Pancreas (tissue), 10 donors: ENCODE results near the gene BEST1. TPM values are rescaled to one million over a fixed set of nuclear protein-coding genes. Genes with fewer than 3 reads are reported as not detected.

ENCODE experiments used
- ATAC-seq, 4 donors: fragments of 200-7000 bp; cut with Tn5 transposase; one replicate each; pipeline versions ENCODE4 v1.8.0 to v1.9.1; 2020; ENCODE audit warnings: mild to moderate bottlenecking in 4 of 4, moderate library complexity in 4 of 4
- DNase-seq, 6 donors: peaks; one replicate each; pipeline ENCODE4 v3.0.0-alpha.2; 2020
- FAIRE-seq: peaks from 2 replicates; lab custom pipeline; 2012; peaks lifted over from hg19 to GRCh38; lab: Jason Lieb, UNC
- H3K27ac ChIP-seq, 4 donors: fragments of 200-600 bp; sonication (generic); 1 replicate in 3 of 4; 2 replicates in 1 of 4; pipeline versions ENCODE4 v1.5.0 to v1.8.0; 2020
- H3K27me3 ChIP-seq, 4 donors: fragments of 200-600 bp; one replicate each; pipeline ENCODE4 v1.8.0; 2021
- H3K36me3 ChIP-seq, 3 donors: fragments of 200-600 bp; sonication (generic) in 1 of 3; one replicate each; pipeline versions ENCODE4 v1.5.0 to v1.8.0; 2020 to 2021
- H3K4me1 ChIP-seq, 3 donors: fragments of 200-600 bp; one replicate each; pipeline ENCODE4 v1.8.0; 2021
- H3K4me3 ChIP-seq, 4 donors: fragments of 200-600 bp; sonication (generic) in 2 of 4; one replicate each; pipeline versions ENCODE4 v1.5.0 to v1.8.0; 2020 to 2021
- H3K9me3 ChIP-seq, 4 donors: fragments of 200-600 bp; one replicate each; pipeline ENCODE4 v1.8.0; 2021
- WGBS, 2 donors: extraction: QIAGEN DNeasy Blood & Tissue Kit; methylation state at CpG; one replicate each; pipeline ENCODE4 v1.1.7; 2013; 5-methylcytosine and 5-hydroxymethylcytosine counted together
- intact Hi-C, 3 donors: fragments of 100-400 bp; cut with DNase I; formaldehyde crosslinking; loops; one replicate each; pipeline versions ENCODE4 v1.11.1 to v1.14.2; 2022
- polyA plus RNA-seq, 2 donors: library from polyadenylated mRNA; stranded (reverse); fragments of 200-250 nt; gene quantifications; one replicate each; pipeline ENCODE4 v1.2.3, GENCODE V29; 2013
- total RNA-seq, 6 donors: library from RNA; stranded (reverse); fragmentation: NEBNext Ultra II Directional in 4 of 6; extraction: Animal tissue kit (Norgen Biotek cat#: 25700) in 4 of 6; gene quantifications; one replicate each; pipeline versions ENCODE4 v1.2.1 to v1.2.4, GENCODE V29; 2021 to 2023
- TF ChIP-seq, protein P1 (sequence below), 4 donors: fragments of 200-600 bp; sonication (generic) in 3 of 4; IDR thresholded peaks; one replicate each; pipeline versions ENCODE4 v1.5.0 to v1.8.0; 2021; ENCODE audit warnings: antibody characterized with exemption in 4 of 4
- donor health status: healthy with polysubstance abuse.
- donor health status: DM: no; HTN: no; CAD: no; lungs with moderate emphysema.
- donor health status: DM: no; HTN: no; CAD: no.
- donor health status: control.
- donor health status: control.
- donor health status: Bipolar disorder and iron deficiency.
- donor health status: DM: yes; HTN: yes; CAD: no.
- donor health status: DM: no; HTN: no; CAD: no.
- donor health status: DM: no; HTN: no; CAD: no.
- donor health status: DM: yes; HTN: yes; CAD: no.

The BEST1 gene
- total and polyA plus RNA-seq, 8 donors, result 0.43 to 2.4 (median 1.1) TPM

DNA sequence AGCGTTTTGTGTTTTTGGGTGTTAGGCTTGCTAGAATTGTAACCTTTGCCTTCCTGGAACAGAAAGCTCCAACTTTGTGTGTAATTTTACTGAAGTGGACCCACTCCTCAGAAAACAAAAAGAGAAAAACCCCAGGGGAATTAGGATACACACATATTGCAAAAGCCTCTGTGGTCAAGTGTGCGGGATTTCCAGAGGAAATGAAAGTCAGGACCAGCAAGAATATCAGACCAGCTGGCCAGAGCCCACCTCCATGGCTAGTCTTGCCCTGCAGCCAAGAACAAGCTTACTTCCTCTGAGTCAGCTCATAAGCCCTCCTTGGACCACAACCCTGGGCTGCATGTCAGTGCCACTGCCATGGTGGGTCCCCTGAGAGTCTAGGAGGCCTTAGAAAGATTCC is 54.3 kb downstream of the BEST1 start:
- no peaks in the 10 kb centered on the region for H3K9me3 ChIP-seq
- H3K27ac ChIP-seq, result no peak overlapping the region
- intact Hi-C loops, result no loop called here
- FAIRE-seq (no peak), DNase-seq (peak in 1 of 6 donors; percentile 43), ATAC-seq (peak in 2 of 4 donors; percentile 29 to 33)
- no peak overlapping the region for H3K4me3 ChIP-seq
- 74 to 80% methylated on average over 2 of the region's 2 CpGs for whole genome bisulfite sequencing, 2 donors
- peaks cover 0 to 3% (median 0%) of the 10 kb centered on the region in 3 donors for H3K36me3 ChIP-seq
- H3K4me1 ChIP-seq, result peaks cover 9 to 25% (median 22%) of the 10 kb centered on the region in 3 donors
- no peaks in the 10 kb centered on the region for H3K27me3 ChIP-seq
- TF ChIP-seq, protein P1, sequence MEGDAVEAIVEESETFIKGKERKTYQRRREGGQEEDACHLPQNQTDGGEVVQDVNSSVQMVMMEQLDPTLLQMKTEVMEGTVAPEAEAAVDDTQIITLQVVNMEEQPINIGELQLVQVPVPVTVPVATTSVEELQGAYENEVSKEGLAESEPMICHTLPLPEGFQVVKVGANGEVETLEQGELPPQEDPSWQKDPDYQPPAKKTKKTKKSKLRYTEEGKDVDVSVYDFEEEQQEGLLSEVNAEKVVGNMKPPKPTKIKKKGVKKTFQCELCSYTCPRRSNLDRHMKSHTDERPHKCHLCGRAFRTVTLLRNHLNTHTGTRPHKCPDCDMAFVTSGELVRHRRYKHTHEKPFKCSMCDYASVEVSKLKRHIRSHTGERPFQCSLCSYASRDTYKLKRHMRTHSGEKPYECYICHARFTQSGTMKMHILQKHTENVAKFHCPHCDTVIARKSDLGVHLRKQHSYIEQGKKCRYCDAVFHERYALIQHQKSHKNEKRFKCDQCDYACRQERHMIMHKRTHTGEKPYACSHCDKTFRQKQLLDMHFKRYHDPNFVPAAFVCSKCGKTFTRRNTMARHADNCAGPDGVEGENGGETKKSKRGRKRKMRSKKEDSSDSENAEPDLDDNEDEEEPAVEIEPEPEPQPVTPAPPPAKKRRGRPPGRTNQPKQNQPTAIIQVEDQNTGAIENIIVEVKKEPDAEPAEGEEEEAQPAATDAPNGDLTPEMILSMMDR (IDR thresholded peaks at IDR 0.05), result no peak

DNA sequence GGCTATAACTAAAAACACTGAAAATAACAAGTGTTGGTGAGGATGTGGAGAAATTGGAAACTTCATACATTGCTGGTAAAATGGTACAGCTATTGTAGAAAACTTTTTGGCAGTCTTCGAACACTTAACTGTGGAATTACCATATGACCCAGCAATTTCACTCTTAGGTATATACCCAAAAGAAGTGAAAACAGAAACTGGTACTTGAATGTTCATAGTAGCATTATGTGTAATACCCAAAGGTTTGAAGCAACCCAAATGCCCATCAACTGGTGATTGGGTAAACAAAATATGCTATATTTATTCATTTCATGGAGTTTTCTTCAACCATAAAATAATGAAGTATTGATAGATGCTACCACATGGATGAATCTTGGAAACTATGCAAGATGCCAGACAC is 58.0 kb downstream of the BEST1 start:
- H3K9me3 ChIP-seq, result no peaks in the 10 kb centered on the region
- H3K4me1 ChIP-seq, result no peaks in the 10 kb centered on the region
- H3K4me3 ChIP-seq, result no peak overlapping the region
- no peaks in the 10 kb centered on the region for H3K36me3 ChIP-seq
- DNase-seq (no peak), ATAC-seq (no peak), FAIRE-seq (no peak)
- TF ChIP-seq, protein P1 (IDR thresholded peaks at IDR 0.05), result no peak
- H3K27ac ChIP-seq, result no peak overlapping the region
- H3K27me3 ChIP-seq, result no peaks in the 10 kb centered on the region
- 96 to 100% methylated on average over 1 of the region's 1 CpG for WGBS, 2 donors
- intact Hi-C loops, result no loop called here

DNA sequence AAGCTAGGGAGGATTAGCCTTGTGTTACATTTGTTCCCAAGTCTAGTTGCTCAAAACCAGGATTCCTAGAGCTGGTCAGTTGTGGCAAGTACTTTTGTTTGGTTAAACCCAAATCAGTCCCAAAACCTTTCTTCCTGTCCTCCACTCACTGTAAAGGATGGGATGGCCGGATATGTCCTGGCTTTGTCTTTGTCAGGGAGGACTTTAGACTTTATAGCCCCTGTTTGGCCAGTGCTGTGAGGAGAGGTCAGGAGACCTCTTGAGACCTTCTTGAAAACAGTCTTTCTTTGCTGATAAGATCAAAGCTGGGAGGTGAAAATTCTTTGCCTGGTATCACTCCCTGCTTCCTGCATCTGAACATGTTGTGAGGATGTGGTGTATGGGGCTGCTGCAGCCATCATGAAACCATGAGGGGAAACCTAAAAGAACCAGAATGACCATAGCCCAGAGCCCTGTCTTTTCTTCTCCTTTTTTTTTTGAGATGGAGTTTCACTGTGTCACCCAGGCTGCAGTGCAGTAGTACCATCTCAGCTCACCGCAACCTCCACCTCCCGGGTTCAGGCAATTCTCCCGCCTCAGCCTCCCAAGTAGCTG is 60.9 kb downstream of the BEST1 start:
- intact Hi-C loops, result no loop called here
- H3K36me3 ChIP-seq, result no peaks in the 10 kb centered on the region
- H3K27me3 ChIP-seq, result no peaks in the 10 kb centered on the region
- H3K27ac ChIP-seq, result no peak overlapping the region
- no peak for DNase-seq
- H3K4me3 ChIP-seq, result no peak overlapping the region
- TF ChIP-seq, protein P1 (IDR thresholded peaks at IDR 0.05), result no peak
- FAIRE-seq, result no peak
- no peaks in the 10 kb centered on the region for H3K4me1 ChIP-seq
- no peak for ATAC-seq
- WGBS, 2 donors, result 97 to 99% methylated on average over 4 of the region's 4 CpGs
- no peaks in the 10 kb centered on the region for H3K9me3 ChIP-seq

DNA sequence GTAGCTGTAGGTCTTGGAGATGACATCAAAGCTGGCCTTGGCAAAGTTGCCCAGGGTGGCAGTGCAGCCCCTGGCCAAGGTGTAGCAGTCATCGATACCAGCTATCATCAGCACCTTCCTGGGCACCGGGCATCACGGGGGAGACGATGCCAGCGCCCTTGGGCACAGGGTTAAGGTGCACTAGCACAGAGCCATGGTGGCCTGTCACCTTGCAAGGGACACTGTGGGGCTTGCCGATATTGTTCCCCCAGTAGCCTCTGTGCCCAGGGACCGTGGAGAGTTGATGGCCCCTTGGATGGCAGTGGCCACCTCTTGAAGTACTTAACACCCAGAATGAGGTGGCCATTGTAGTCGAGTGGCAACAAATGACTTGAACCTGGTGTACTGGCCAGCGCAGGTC is 61.7 kb downstream of the BEST1 start:
- WGBS, 2 donors, result 96 to 99% methylated on average over 9 of the region's 9 CpGs
- no peak for ATAC-seq
- no peaks in the 10 kb centered on the region for H3K9me3 ChIP-seq
- H3K36me3 ChIP-seq, result no peaks in the 10 kb centered on the region
- H3K4me3 ChIP-seq, result no peak overlapping the region
- no peak overlapping the region for H3K27ac ChIP-seq
- TF ChIP-seq, protein P1 (IDR thresholded peaks at IDR 0.05), result no peak
- H3K4me1 ChIP-seq, result no peaks in the 10 kb centered on the region
- no peak for FAIRE-seq
- intact Hi-C loops, result no loop called here
- no peak for DNase-seq
- no peaks in the 10 kb centered on the region for H3K27me3 ChIP-seq

DNA sequence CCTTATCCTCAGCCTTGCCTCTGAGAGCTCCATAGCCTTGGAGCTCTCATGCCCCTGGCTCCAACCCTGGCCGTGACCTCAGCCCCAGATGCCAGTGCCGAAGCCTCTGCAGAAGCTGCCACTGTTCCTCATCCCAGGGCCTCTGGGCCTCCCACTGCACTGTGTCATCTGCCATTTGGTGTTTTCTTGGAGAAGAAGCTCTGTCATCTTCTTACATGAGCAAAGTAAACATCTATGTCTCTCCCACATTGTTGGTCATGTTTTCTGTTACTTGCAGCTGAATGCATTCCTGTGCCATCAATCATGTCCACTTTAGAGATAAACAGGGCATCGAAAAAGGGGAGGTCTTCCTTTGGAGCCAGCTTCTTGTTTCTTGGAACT is 62.3 kb downstream of the BEST1 start:
- DNase-seq (no peak), ATAC-seq (no peak), FAIRE-seq (no peak)
- Histone ChIP-seq H3K36me3 (no peaks in the 10 kb centered on the region), H3K27me3 (no peaks in the 10 kb centered on the region), H3K27ac (no peak overlapping the region), H3K4me1 (no peaks in the 10 kb centered on the region), H3K4me3 (no peak overlapping the region), H3K9me3 (no peaks in the 10 kb centered on the region)
- TF ChIP-seq, protein P1 (IDR thresholded peaks at IDR 0.05), result no peak
- 80 to 83% methylated on average over 3 of the region's 3 CpGs for WGBS, 2 donors
- intact Hi-C loops, result no loop called here
